ENCODE data around the gene HSPB6.

- no peak for TF ChIP-seq CTCF (conservative IDR thresholded peaks at IDR 0.05)
- TF ChIP-seq EZH2 (IDR thresholded peaks at IDR 0.05; ENCODE audit: low read depth), result no peak
These were observed 36.7 kb downstream of the HSPB6 start for GRCh38 chr19:35720163-35720524.
